Measurements from ENCODE around the gene DNAJC7. TPM values are rescaled to one million over a fixed set of nuclear protein-coding genes. Genes with fewer than 3 reads are reported as not detected.

DNAJC7 gene
- total RNA-seq, 1 donor from 2014 or later, result 75.9 TPM

- TF ChIP-seq, protein P1, sequence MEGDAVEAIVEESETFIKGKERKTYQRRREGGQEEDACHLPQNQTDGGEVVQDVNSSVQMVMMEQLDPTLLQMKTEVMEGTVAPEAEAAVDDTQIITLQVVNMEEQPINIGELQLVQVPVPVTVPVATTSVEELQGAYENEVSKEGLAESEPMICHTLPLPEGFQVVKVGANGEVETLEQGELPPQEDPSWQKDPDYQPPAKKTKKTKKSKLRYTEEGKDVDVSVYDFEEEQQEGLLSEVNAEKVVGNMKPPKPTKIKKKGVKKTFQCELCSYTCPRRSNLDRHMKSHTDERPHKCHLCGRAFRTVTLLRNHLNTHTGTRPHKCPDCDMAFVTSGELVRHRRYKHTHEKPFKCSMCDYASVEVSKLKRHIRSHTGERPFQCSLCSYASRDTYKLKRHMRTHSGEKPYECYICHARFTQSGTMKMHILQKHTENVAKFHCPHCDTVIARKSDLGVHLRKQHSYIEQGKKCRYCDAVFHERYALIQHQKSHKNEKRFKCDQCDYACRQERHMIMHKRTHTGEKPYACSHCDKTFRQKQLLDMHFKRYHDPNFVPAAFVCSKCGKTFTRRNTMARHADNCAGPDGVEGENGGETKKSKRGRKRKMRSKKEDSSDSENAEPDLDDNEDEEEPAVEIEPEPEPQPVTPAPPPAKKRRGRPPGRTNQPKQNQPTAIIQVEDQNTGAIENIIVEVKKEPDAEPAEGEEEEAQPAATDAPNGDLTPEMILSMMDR (IDR thresholded peaks at IDR 0.05), result no peak
- Histone ChIP-seq H3K27me3 (no peaks in the 10 kb centered on the region), H3K4me3 (no peak overlapping the region), H3K4me1 (peaks cover 6% of the 10 kb centered on the region), H3K9me3 (no peaks in the 10 kb centered on the region), H3K36me3 (no peaks in the 10 kb centered on the region), H3K27ac (no peak overlapping the region)
- intact Hi-C loops (cut with DNase I), result no loop called here
- ATAC-seq (no peak), DNase-seq (no peak)
These were observed 74.4 kb downstream of the DNAJC7 start for GRCh38 chr17:41942626-41943373.

GRCh38 chr17:41941168-41941567 lies 76.1 kb downstream of the DNAJC7 start:
- no peaks in the 10 kb centered on the region for H3K9me3 ChIP-seq
- no peaks in the 10 kb centered on the region for H3K36me3 ChIP-seq
- no peaks in the 10 kb centered on the region for H3K27me3 ChIP-seq
- intact Hi-C loops (cut with DNase I), result no loop called here
- no peak overlapping the region for H3K27ac ChIP-seq
- DNase-seq, result no peak
- TF ChIP-seq, protein P1 (IDR thresholded peaks at IDR 0.05), result no peak
- no peak overlapping the region for H3K4me3 ChIP-seq
- ATAC-seq, result no peak
- peaks cover 6% of the 10 kb centered on the region for H3K4me1 ChIP-seq

GRCh38 chr17:41939693-41940090 lies 77.5 kb downstream of the DNAJC7 start:
- H3K27me3 ChIP-seq, result no peaks in the 10 kb centered on the region
- ATAC-seq, result no peak
- peaks cover 6% of the 10 kb centered on the region for H3K4me1 ChIP-seq
- H3K4me3 ChIP-seq, result no peak overlapping the region
- no peaks in the 10 kb centered on the region for H3K36me3 ChIP-seq
- H3K9me3 ChIP-seq, result no peaks in the 10 kb centered on the region
- intact Hi-C loops (cut with DNase I), result no loop called here
- DNase-seq, result no peak
- H3K27ac ChIP-seq, result no peak overlapping the region
- TF ChIP-seq, protein P1 (IDR thresholded peaks at IDR 0.05), result no peak

- no peaks in the 10 kb centered on the region for H3K27me3 ChIP-seq
- peaks cover 6% of the 10 kb centered on the region for H3K4me1 ChIP-seq
- ATAC-seq (no peak), DNase-seq (no peak)
- no peaks in the 10 kb centered on the region for H3K36me3 ChIP-seq
- no peak overlapping the region for H3K27ac ChIP-seq
- H3K9me3 ChIP-seq, result no peaks in the 10 kb centered on the region
- intact Hi-C loops (cut with DNase I), result no loop called here
- TF ChIP-seq, protein P1 (IDR thresholded peaks at IDR 0.05), result no peak
- no peak overlapping the region for H3K4me3 ChIP-seq
These were observed 78.1 kb downstream of the DNAJC7 start for GRCh38 chr17:41939044-41939692.

- DNase-seq (no peak), ATAC-seq (no peak)
- Histone ChIP-seq H3K27ac (no peak overlapping the region), H3K36me3 (no peaks in the 10 kb centered on the region), H3K27me3 (no peaks in the 10 kb centered on the region), H3K4me1 (peaks cover under 1% of the 10 kb centered on the region), H3K4me3 (no peak overlapping the region), H3K9me3 (no peaks in the 10 kb centered on the region)
- TF ChIP-seq, protein P1 (IDR thresholded peaks at IDR 0.05), result no peak
- intact Hi-C loops (cut with DNase I), result no loop called here
These were observed 79.0 kb downstream of the DNAJC7 start for GRCh38 chr17:41937970-41938954.
